ENCODE data around the gene NOS1.

DNA sequence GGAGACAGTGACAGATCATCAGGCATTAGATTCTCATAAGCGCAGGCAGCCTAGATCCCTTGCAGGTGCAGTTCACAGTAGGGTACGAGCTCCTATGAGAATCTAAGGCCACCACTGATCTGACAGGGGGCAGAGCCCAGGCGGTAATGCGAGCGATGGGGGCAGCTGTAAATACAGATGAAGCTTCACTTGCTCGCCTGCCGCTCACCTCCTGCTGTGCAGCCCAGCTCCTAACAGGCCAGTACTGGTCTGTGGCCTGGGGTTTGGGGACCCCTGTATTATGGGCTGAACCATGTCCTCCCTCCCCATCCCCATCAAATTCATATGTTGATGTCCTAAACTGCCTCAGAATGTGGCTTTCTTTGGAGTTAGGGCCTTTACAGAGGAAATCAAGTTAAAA, 63.2 kb downstream of the NOS1 start:
- TF ChIP-seq POLR2A (IDR thresholded peaks at IDR 0.05) (no peak), POLR2AphosphoS5 (IDR thresholded peaks at IDR 0.05) (no peak)

Measured in breast epithelium (tissue), 3 donors.